ENCODE measurements around the gene PIP5K1B. TPM values are rescaled to one million over a fixed set of nuclear protein-coding genes. Genes with fewer than 3 reads are reported as not detected.

PIP5K1B gene
- total RNA-seq, 1 experiment from 2014 or later = 5.2 TPM

- ChIA-PET POLR2A (interaction anchor here (0.5 kb wide), 1 partner anchor 135 kb away, joined by 4 read pairs; no protein-coding TSS in a partner anchor), CTCF (interaction anchor here (0.6 to 0.9 kb wide), 2 partner anchors 8 to 10 kb away, joined by 3 to 4 read pairs; no protein-coding TSS in a partner anchor)
- no peaks in the 10 kb centered on the region for H3K36me3 Mint-ChIP-seq
- H3K27ac Mint-ChIP-seq = no peak overlapping the region
- ATAC-seq (no peak), DNase-seq (ENCODE audit: low spot score) (no peak)
- H3K4me3 Mint-ChIP-seq = no peak overlapping the region
- peaks cover 14% of the 10 kb centered on the region for H3K4me1 Mint-ChIP-seq
- H3K27me3 Mint-ChIP-seq (ENCODE audit: low read depth) = no peaks in the 10 kb centered on the region
- TF ChIP-seq TCF7 (CRISPR knock-in tag; IDR thresholded peaks at IDR 0.05; ENCODE audit: low read depth) (no peak), AFF4 (CRISPR knock-in tag; IDR thresholded peaks at IDR 0.05; ENCODE audit: borderline replicate concordance) (no peak), FOXJ3 (CRISPR knock-in tag; IDR thresholded peaks at IDR 0.05; ENCODE audit: borderline replicate concordance) (no peak), IRF1 (CRISPR knock-in tag; IDR thresholded peaks at IDR 0.05) (no peak), NFE2L1 (CRISPR knock-in tag; IDR thresholded peaks at IDR 0.05) (no peak), GTF2I (CRISPR knock-in tag; conservative IDR thresholded peaks at IDR 0.05) (no peak), AR (CRISPR knock-in tag; IDR thresholded peaks at IDR 0.05) (no peak), ZNF671 (CRISPR knock-in tag; IDR thresholded peaks at IDR 0.05) (no peak), MAX (CRISPR knock-in tag; IDR thresholded peaks at IDR 0.05) (no peak), NFATC4 (CRISPR knock-in tag; IDR thresholded peaks at IDR 0.05) (no peak), RORB (CRISPR knock-in tag; IDR thresholded peaks at IDR 0.05) (no peak), ETV6 (CRISPR knock-in tag; IDR thresholded peaks at IDR 0.05) (no peak), ZNF281 (CRISPR knock-in tag; IDR thresholded peaks at IDR 0.05) (no peak), STAT6 (CRISPR knock-in tag; conservative IDR thresholded peaks at IDR 0.05; ENCODE audit: low read depth) (no peak), E2F4 (CRISPR knock-in tag; IDR thresholded peaks at IDR 0.05; ENCODE audit: borderline replicate concordance, low read depth) (no peak), CBFB (CRISPR knock-in tag; IDR thresholded peaks at IDR 0.05; ENCODE audit: low read depth) (no peak), ESRRA (CRISPR knock-in tag; IDR thresholded peaks at IDR 0.05; ENCODE audit: borderline replicate concordance) (no peak), GABPB1 (CRISPR knock-in tag; IDR thresholded peaks at IDR 0.05) (no peak), PREB (CRISPR knock-in tag; IDR thresholded peaks at IDR 0.05; ENCODE audit: borderline replicate concordance) (no peak), SP1 (CRISPR knock-in tag; conservative IDR thresholded peaks at IDR 0.05) (no peak)
- H3K9me3 Mint-ChIP-seq = no peaks in the 10 kb centered on the region
Observed at GRCh38 chr9:69003051-69003450, 298.0 kb downstream of the PIP5K1B start.

Measured in WTC11 (cell line).